Measurements from ENCODE around the gene CYBC1.
"Not testable (repeated sequence)": the region's sequence is repeated elsewhere in the genome, so short reads cannot be mapped to it uniquely, and the experiment has no call there.

Gene CYBC1

GRCh38 chr17:82419540-82419939, 31.0 kb downstream of the CYBC1 start:
- Histone ChIP-seq H3K4me1 (ENCODE audit: control insufficient read depth, insufficient read depth, low read length, poor library complexity, severe bottlenecking) (peaks cover 6% of the 10 kb centered on the region), H3K27me3 (replicated peaks; ENCODE audit: control insufficient read depth, insufficient read depth, low read length, poor library complexity, severe bottlenecking) (no peaks in the 10 kb centered on the region), H3K9me3 (ENCODE audit: control insufficient read depth, low read length) (no peaks in the 10 kb centered on the region), H3K36me3 (ENCODE audit: control insufficient read depth, insufficient read depth, low read length) (peaks cover 7% of the 10 kb centered on the region), H3K27ac (ENCODE audit: insufficient read depth, low read length, poor library complexity, severe bottlenecking) (peak overlapping the region; percentile 87), H3K4me3 (ENCODE audit: insufficient read depth, low read depth, low read length, poor library complexity, severe bottlenecking) (peak overlapping the region; percentile 79)
- no peak for DNase-seq

DNA sequence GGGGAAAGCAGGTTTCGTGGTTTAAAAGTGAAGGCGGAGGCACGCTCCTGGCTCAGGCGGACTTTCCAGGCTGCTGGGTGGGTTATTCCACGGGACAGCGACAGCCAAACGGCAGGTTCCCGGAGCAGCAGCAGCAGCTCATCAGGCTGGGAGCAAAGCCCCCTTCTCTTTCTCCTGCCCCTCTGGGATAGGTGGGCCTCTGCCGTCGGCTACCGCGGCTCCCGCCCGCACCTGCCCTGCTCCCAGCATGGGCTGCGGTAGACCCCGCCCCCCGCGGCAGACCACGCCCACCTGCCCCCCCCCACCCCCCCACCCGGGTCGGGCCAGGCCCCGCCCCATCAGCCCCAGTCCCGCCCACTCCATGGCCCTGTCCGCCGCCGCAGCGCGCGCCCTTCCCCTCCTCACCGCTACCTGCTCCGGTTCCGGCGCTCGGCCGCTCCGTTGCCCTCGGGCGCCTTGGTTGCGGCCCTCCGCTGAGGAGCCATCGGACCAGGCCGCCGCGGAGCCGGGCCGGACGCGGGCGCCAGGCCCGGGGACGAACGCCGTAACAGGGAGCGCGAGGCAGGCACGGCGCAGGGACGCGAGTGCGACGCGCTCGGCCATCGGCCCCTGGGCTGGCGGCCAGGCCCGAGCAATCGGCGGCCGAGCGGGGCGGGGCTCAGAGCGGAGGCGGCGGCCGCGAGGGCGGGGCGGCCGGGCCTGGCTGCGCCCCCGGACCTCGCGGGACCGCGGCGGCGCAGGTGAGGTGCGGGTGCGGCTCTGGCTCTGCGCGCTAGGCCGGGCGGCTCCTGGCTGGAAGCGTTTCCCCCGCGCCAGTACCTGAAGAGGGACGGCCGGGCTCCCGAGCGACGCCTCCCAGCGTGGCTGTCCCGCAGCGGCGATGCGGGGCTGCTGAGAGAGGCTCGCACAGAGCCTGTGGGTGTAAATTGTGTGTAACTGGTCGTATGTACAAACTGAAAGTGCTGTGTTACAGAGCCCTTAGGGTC, 32.3 kb downstream of the CYBC1 start, which contains the start of the genes HEXD and OGFOD3:
TSS of gene HEXD (plus strand) at position 347 of the 986 bp plus-strand sequence. CDS start 1,453 bp downstream, outside the sequence.
TSS of gene OGFOD3 (minus strand) at position 586 of the 986 bp plus-strand sequence. CDS start at position 485, 101 bp downstream.
- H3K9me3 ChIP-seq (ENCODE audit: control insufficient read depth, low read length): no peaks in the 10 kb centered on the region
- peaks cover 7% of the 10 kb centered on the region for H3K36me3 ChIP-seq (ENCODE audit: control insufficient read depth, insufficient read depth, low read length)
- H3K4me3 ChIP-seq (ENCODE audit: insufficient read depth, low read depth, low read length, poor library complexity, severe bottlenecking): peak within 1 kb of the TSS; percentile 79
- no peaks in the 10 kb centered on the region for H3K27me3 ChIP-seq (replicated peaks; ENCODE audit: control insufficient read depth, insufficient read depth, low read length, poor library complexity, severe bottlenecking)
- peak within 1 kb of the TSS; percentile 87 for H3K27ac ChIP-seq (ENCODE audit: insufficient read depth, low read length, poor library complexity, severe bottlenecking)
- DNase-seq: peak; percentile 74 to 80 (median 79)
- H3K4me1 ChIP-seq (ENCODE audit: control insufficient read depth, insufficient read depth, low read length, poor library complexity, severe bottlenecking): peaks cover 6% of the 10 kb centered on the region

DNA sequence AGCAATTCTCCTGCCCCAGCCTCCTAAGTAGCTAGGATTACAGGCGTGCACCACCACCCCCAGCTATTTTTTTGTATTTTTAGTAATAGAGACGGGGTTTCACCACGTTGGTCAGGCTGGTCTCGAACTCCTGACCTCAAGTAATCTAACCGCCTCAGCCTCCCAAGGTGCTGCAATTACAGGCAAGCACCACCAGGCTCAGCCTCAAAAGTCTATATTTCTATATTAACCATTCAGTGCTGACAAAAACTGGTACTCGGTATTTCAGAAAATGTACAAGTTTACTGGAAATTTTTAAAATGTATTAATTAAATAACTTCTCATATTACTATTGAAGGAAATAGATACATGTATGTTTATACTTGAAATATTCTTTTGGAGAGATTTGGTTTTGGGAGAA, 33.8 kb downstream of the CYBC1 start:
- no peak for DNase-seq
- Histone ChIP-seq H3K9me3 (ENCODE audit: control insufficient read depth, low read length) (no peaks in the 10 kb centered on the region), H3K4me1 (ENCODE audit: control insufficient read depth, insufficient read depth, low read length, poor library complexity, severe bottlenecking) (peaks cover 6% of the 10 kb centered on the region), H3K4me3 (ENCODE audit: insufficient read depth, low read depth, low read length, poor library complexity, severe bottlenecking) (no peak overlapping the region), H3K36me3 (ENCODE audit: control insufficient read depth, insufficient read depth, low read length) (peaks cover 7% of the 10 kb centered on the region), H3K27me3 (replicated peaks; ENCODE audit: control insufficient read depth, insufficient read depth, low read length, poor library complexity, severe bottlenecking) (no peaks in the 10 kb centered on the region), H3K27ac (ENCODE audit: insufficient read depth, low read length, poor library complexity, severe bottlenecking) (no peak overlapping the region)

DNA sequence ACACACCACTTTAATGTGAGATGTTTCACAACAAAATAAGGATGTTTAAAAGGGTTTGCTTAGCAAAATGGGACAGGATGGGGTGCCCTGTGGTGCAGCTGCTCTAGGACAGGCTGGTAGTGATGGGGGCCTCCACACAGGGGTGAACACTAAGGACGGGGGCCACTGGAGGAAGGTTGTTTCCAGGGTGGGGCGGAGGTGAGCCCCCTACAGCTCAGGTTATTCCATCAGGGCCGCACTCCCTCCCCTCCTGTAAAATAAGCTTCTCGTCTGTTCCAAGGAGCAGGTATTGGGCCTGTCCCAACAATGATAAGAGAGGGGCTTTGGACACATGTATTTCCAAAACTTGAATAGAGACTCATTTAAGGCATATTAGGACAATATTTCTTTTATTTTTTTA, 34.3 kb downstream of the CYBC1 start:
- H3K4me1 ChIP-seq (ENCODE audit: control insufficient read depth, insufficient read depth, low read length, poor library complexity, severe bottlenecking): peaks cover 6% of the 10 kb centered on the region

GRCh38 chr17:82415786-82416185, 34.8 kb downstream of the CYBC1 start:
- Histone ChIP-seq H3K36me3 (ENCODE audit: control insufficient read depth, insufficient read depth, low read length) (peaks cover 5% of the 10 kb centered on the region), H3K9me3 (ENCODE audit: control insufficient read depth, low read length) (no peaks in the 10 kb centered on the region), H3K4me1 (ENCODE audit: control insufficient read depth, insufficient read depth, low read length, poor library complexity, severe bottlenecking) (peaks cover 6% of the 10 kb centered on the region), H3K4me3 (ENCODE audit: insufficient read depth, low read depth, low read length, poor library complexity, severe bottlenecking) (no peak overlapping the region), H3K27ac (ENCODE audit: insufficient read depth, low read length, poor library complexity, severe bottlenecking) (no peak overlapping the region), H3K27me3 (replicated peaks; ENCODE audit: control insufficient read depth, insufficient read depth, low read length, poor library complexity, severe bottlenecking) (no peaks in the 10 kb centered on the region)
- DNase-seq: no peak

More for the DNA sequence above, 34.3 kb downstream of the CYBC1 start:
- no peak overlapping the region for H3K27ac ChIP-seq (ENCODE audit: insufficient read depth, low read length, poor library complexity, severe bottlenecking)
- H3K27me3 ChIP-seq (replicated peaks; ENCODE audit: control insufficient read depth, insufficient read depth, low read length, poor library complexity, severe bottlenecking): no peaks in the 10 kb centered on the region
- no peak for DNase-seq
- peaks cover 8% of the 10 kb centered on the region for H3K36me3 ChIP-seq (ENCODE audit: control insufficient read depth, insufficient read depth, low read length)
- H3K4me3 ChIP-seq (ENCODE audit: insufficient read depth, low read depth, low read length, poor library complexity, severe bottlenecking): no peak overlapping the region
- H3K9me3 ChIP-seq (ENCODE audit: control insufficient read depth, low read length): no peaks in the 10 kb centered on the region

- H3K4me3 ChIP-seq (ENCODE audit: insufficient read depth, low read depth, low read length, poor library complexity, severe bottlenecking): no peak overlapping the region
- peaks cover 6% of the 10 kb centered on the region for H3K4me1 ChIP-seq (ENCODE audit: control insufficient read depth, insufficient read depth, low read length, poor library complexity, severe bottlenecking)
- no peak for DNase-seq
- H3K36me3 ChIP-seq (ENCODE audit: control insufficient read depth, insufficient read depth, low read length): peaks cover 3% of the 10 kb centered on the region
- H3K9me3 ChIP-seq (ENCODE audit: control insufficient read depth, low read length): no peaks in the 10 kb centered on the region
- H3K27ac ChIP-seq (ENCODE audit: insufficient read depth, low read length, poor library complexity, severe bottlenecking): no peak overlapping the region
- H3K27me3 ChIP-seq (replicated peaks; ENCODE audit: control insufficient read depth, insufficient read depth, low read length, poor library complexity, severe bottlenecking): no peaks in the 10 kb centered on the region
These were observed 35.2 kb downstream of the CYBC1 start for GRCh38 chr17:82415336-82415735.

GRCh38 chr17:82414548-82415281, 35.8 kb downstream of the CYBC1 start:
- peaks cover 3% of the 10 kb centered on the region for H3K36me3 ChIP-seq (ENCODE audit: control insufficient read depth, insufficient read depth, low read length)
- H3K4me3 ChIP-seq (ENCODE audit: insufficient read depth, low read depth, low read length, poor library complexity, severe bottlenecking): no peak overlapping the region
- no peaks in the 10 kb centered on the region for H3K9me3 ChIP-seq (ENCODE audit: control insufficient read depth, low read length)
- H3K27ac ChIP-seq (ENCODE audit: insufficient read depth, low read length, poor library complexity, severe bottlenecking): no peak overlapping the region
- peak; percentile 27 to 45 (median 41) for DNase-seq
- peaks cover 6% of the 10 kb centered on the region for H3K4me1 ChIP-seq (ENCODE audit: control insufficient read depth, insufficient read depth, low read length, poor library complexity, severe bottlenecking)
- H3K27me3 ChIP-seq (replicated peaks; ENCODE audit: control insufficient read depth, insufficient read depth, low read length, poor library complexity, severe bottlenecking): no peaks in the 10 kb centered on the region

DNA sequence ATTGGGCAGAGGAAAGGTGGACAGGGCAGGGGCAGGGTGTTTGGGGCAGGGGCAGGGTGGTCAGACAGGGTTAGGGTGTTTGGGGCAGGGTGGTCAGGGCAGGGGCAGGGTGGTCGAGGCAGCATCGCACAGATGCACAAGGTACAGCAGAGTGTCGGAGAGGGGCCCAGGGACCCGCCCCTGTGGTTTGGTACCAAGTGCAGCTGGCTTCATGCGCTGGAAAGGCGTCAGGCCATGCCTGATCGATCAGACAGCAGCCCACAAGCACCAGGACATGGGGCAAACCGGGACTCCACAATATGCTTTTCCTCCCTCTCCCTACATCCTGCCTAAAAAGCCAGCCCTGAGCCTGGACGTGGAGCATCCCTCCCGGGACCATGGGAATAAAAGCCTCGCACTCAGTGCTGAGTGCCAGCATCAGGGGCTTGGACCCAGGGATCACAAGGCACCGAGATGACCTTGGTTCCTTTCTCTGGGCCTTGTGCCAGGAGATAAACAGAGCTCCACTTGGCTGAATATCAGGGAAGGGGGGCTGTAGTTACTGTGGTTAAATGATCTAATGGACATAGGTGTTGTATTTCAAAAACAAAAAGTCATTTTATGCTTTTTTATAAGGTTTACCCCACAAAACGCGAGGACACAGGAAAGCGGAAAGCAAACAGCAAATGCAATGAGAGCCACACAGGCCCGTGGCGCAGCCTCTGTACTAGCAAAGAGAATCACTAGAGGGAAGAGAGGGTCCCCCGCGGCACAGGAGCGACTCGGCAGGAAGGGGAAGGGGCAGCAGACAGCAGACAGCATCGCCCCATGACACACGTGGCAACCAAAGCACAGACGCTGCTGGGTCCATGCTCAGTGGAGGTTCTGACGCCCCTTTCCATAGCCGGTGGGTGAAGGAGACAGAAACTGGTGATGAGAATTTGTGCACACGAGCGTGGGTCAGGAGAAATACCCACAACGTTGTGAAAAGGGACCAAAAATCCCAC, 37.7 kb downstream of the CYBC1 start:
- Histone ChIP-seq H3K4me3 (ENCODE audit: insufficient read depth, low read depth, low read length, poor library complexity, severe bottlenecking) (no peak overlapping the region), H3K27me3 (replicated peaks; ENCODE audit: control insufficient read depth, insufficient read depth, low read length, poor library complexity, severe bottlenecking) (no peaks in the 10 kb centered on the region), H3K36me3 (ENCODE audit: control insufficient read depth, insufficient read depth, low read length) (peaks cover 3% of the 10 kb centered on the region), H3K4me1 (ENCODE audit: control insufficient read depth, insufficient read depth, low read length, poor library complexity, severe bottlenecking) (no peaks in the 10 kb centered on the region), H3K9me3 (ENCODE audit: control insufficient read depth, low read length) (no peaks in the 10 kb centered on the region), H3K27ac (ENCODE audit: insufficient read depth, low read length, poor library complexity, severe bottlenecking) (no peak overlapping the region)
- DNase-seq: no peak

GRCh38 chr17:82412081-82412480, 38.5 kb downstream of the CYBC1 start:
- not testable (repeated sequence) for DNase-seq; H3K27me3 ChIP-seq (replicated peaks; ENCODE audit: control insufficient read depth, insufficient read depth, low read length, poor library complexity, severe bottlenecking); H3K4me1 ChIP-seq (ENCODE audit: control insufficient read depth, insufficient read depth, low read length, poor library complexity, severe bottlenecking); H3K27ac ChIP-seq (ENCODE audit: insufficient read depth, low read length, poor library complexity, severe bottlenecking); H3K9me3 ChIP-seq (ENCODE audit: control insufficient read depth, low read length); H3K36me3 ChIP-seq (ENCODE audit: control insufficient read depth, insufficient read depth, low read length); H3K4me3 ChIP-seq (ENCODE audit: insufficient read depth, low read depth, low read length, poor library complexity, severe bottlenecking)

Data from effector memory CD4-positive, alpha-beta T cell (primary cell).